Thyroid gland (tissue), 4 donors: ENCODE data around the gene GADD45A.
A peak's percentile ranks its signal among the peaks of the same experiment; 100 is the strongest.

ENCODE experiments used
- CTCF ChIP-seq, 6 experiments: fragments of 200-600 bp in 3 of 6; fragments of 450-650 bp in 3 of 6; sonication (generic) in 3 of 6; IDR thresholded peaks; one replicate each; pipeline ENCODE4 v1.5.1; 2016 to 2019; ENCODE audit warnings: antibody characterized with exemption in 6 of 6, mild to moderate bottlenecking in 2 of 6, inconsistent platforms in 1 of 6, moderate library complexity in 1 of 6
- POLR2A ChIP-seq, 2 donors: fragments of 450-650 bp; IDR thresholded peaks; one replicate each; pipeline ENCODE4 v1.6.1; 2017; ENCODE audit warnings: antibody characterized with exemption in 2 of 2, mild to moderate bottlenecking in 2 of 2, moderate library complexity in 1 of 2

DNA sequence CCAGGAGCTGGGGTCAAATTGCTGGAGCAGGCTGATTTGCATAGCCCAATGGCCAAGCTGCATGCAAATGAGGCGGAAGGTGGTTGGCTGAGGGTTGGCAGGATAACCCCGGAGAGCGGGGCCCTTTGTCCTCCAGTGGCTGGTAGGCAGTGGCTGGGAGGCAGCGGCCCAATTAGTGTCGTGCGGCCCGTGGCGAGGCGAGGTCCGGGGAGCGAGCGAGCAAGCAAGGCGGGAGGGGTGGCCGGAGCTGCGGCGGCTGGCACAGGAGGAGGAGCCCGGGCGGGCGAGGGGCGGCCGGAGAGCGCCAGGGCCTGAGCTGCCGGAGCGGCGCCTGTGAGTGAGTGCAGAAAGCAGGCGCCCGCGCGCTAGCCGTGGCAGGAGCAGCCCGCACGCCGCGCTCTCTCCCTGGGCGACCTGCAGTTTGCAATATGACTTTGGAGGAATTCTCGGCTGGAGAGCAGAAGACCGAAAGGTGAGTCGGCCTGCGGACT lies at the start of gene GADD45A:
- peak in 1 of 6 experiments; percentile 19 for TF ChIP-seq CTCF (IDR thresholded peaks at IDR 0.05)
- peak; percentile 99 to 100 for TF ChIP-seq POLR2A (IDR thresholded peaks at IDR 0.05)
